HG03558 (cell line): ENCODE results near the gene FMO2.

Source experiments
- ATAC-seq: cut with Tn5 transposase; IDR thresholded peaks from one replicate; pipeline ENCODE4 v1.9.1; 2021; ENCODE audit warnings: moderate number of reproducible peaks; ENCODE audit not compliant: unreplicated experiment; ENCODE audit errors: extremely low read depth

Gene FMO2

GRCh38 chr1:171185091-171185490 lies at the start of gene FMO2:
TSS of gene FMO2 (plus strand) at chr1:171185300. CDS start at chr1:171185714, 414 bp downstream.
- ATAC-seq, result no peak

- ATAC-seq, result no peak
These were observed 47.5 kb upstream of the FMO2 start for GRCh38 chr1:171137580-171137979.

GRCh38 chr1:171138980-171139379 lies 46.1 kb upstream of the FMO2 start:
- ATAC-seq, result no peak

- no peak for ATAC-seq
These were observed 45.2 kb upstream of the FMO2 start for GRCh38 chr1:171139890-171140289.

- no peak for ATAC-seq
These were observed 44.7 kb upstream of the FMO2 start for GRCh38 chr1:171140401-171140800.

- no peak for ATAC-seq
These were observed 44.0 kb upstream of the FMO2 start for GRCh38 chr1:171140956-171141687.

- ATAC-seq, result no peak
These were observed 43.2 kb upstream of the FMO2 start for GRCh38 chr1:171141688-171142415.

- no peak for ATAC-seq
These were observed 42.4 kb upstream of the FMO2 start for GRCh38 chr1:171142416-171143385.

- ATAC-seq, result no peak
These were observed 34.9 kb upstream of the FMO2 start for GRCh38 chr1:171150156-171150555.

- ATAC-seq, result no peak
These were observed 32.6 kb upstream of the FMO2 start for GRCh38 chr1:171152549-171152948.

- ATAC-seq, result no peak
These were observed 29.6 kb upstream of the FMO2 start for GRCh38 chr1:171155484-171155883.

GRCh38 chr1:171158096-171158495 lies 27.0 kb upstream of the FMO2 start:
- no peak for ATAC-seq

- ATAC-seq, result no peak
These were observed 26.5 kb upstream of the FMO2 start for GRCh38 chr1:171158551-171158950.

- ATAC-seq, result no peak
These were observed 26.0 kb upstream of the FMO2 start for GRCh38 chr1:171159148-171159547.

GRCh38 chr1:171160211-171160610 lies 24.9 kb upstream of the FMO2 start:
- no peak for ATAC-seq

- no peak for ATAC-seq
These were observed 24.3 kb upstream of the FMO2 start for GRCh38 chr1:171160639-171161354.

GRCh38 chr1:171161431-171161830 lies 23.7 kb upstream of the FMO2 start:
- no peak for ATAC-seq

- no peak for ATAC-seq
These were observed 18.7 kb upstream of the FMO2 start for GRCh38 chr1:171166361-171166760.

GRCh38 chr1:171167785-171168184 lies 17.3 kb upstream of the FMO2 start:
- no peak for ATAC-seq

- ATAC-seq, result no peak
These were observed 12.6 kb upstream of the FMO2 start for GRCh38 chr1:171172471-171172870.
